GM11168 (cell line): ENCODE results near the gene NIP7.

Experiments
- in situ Hi-C: fragments of 300-500 bp; cut with MboI; formaldehyde crosslinking; loops from one replicate; pipeline ENCODE4 v1.12.0; 2022; ENCODE audit warnings: low sequenced_read_pairs; ENCODE audit not compliant: unreplicated experiment

The NIP7 gene

GRCh38 chr16:69339289-69340094, at the start of gene NIP7, which contains the start of gene COG8:
NIP7 (plus strand) TSS chr16:69339772; CDS start chr16:69339830, 58 bp downstream.
COG8 (minus strand) TSS chr16:69339564; CDS start chr16:69339552, 12 bp downstream.
- in situ Hi-C loops = no loop called here

GRCh38 chr16:69291657-69292056, 47.9 kb upstream of the NIP7 start:
- in situ Hi-C loops = loop anchor here (25.0 kb wide), 1 partner anchor 429 kb away; no protein-coding TSS in a partner anchor

- in situ Hi-C loops = loop anchor here (25.0 kb wide), 1 partner anchor 431 kb away; no protein-coding TSS in a partner anchor
Observed at GRCh38 chr16:69293401-69293800, 46.2 kb upstream of the NIP7 start.

- in situ Hi-C loops = loop anchor here (25.0 kb wide), 1 partner anchor 432 kb away; no protein-coding TSS in a partner anchor
Observed at GRCh38 chr16:69294051-69294450, 45.5 kb upstream of the NIP7 start.

GRCh38 chr16:69296771-69297170, 42.8 kb upstream of the NIP7 start:
- in situ Hi-C loops = loop anchor here (25.0 kb wide), 1 partner anchor 434 kb away; no protein-coding TSS in a partner anchor

- in situ Hi-C loops = loop anchor here (25.0 kb wide), 1 partner anchor 436 kb away; no protein-coding TSS in a partner anchor
Observed at GRCh38 chr16:69298261-69298660, 41.3 kb upstream of the NIP7 start.

- in situ Hi-C loops = no loop called here
Observed at GRCh38 chr16:69301187-69301586, 38.4 kb upstream of the NIP7 start.

GRCh38 chr16:69301861-69302260, 37.7 kb upstream of the NIP7 start:
- in situ Hi-C loops = no loop called here

- in situ Hi-C loops = no loop called here
Observed at GRCh38 chr16:69302301-69302700, 37.3 kb upstream of the NIP7 start.

GRCh38 chr16:69306031-69306430, 33.5 kb upstream of the NIP7 start:
- in situ Hi-C loops = no loop called here

GRCh38 chr16:69307091-69307490, 32.5 kb upstream of the NIP7 start:
- in situ Hi-C loops = no loop called here

- in situ Hi-C loops = no loop called here
Observed at GRCh38 chr16:69307856-69308255, 31.7 kb upstream of the NIP7 start.

- in situ Hi-C loops = no loop called here
Observed at GRCh38 chr16:69309316-69309715, 30.3 kb upstream of the NIP7 start.

- in situ Hi-C loops = no loop called here
Observed at GRCh38 chr16:69310653-69311532, 28.7 kb upstream of the NIP7 start, which contains the start of gene VPS4A. VPS4A (plus strand) TSS chr16:69311350; CDS start chr16:69311512, 162 bp downstream.

- in situ Hi-C loops = no loop called here
Observed at GRCh38 chr16:69311533-69312387, 27.8 kb upstream of the NIP7 start.

GRCh38 chr16:69313469-69313868, 26.1 kb upstream of the NIP7 start:
- in situ Hi-C loops = no loop called here

GRCh38 chr16:69314534-69314933, 25.0 kb upstream of the NIP7 start:
- in situ Hi-C loops = no loop called here

- in situ Hi-C loops = no loop called here
Observed at GRCh38 chr16:69315486-69316311, 23.9 kb upstream of the NIP7 start.

- in situ Hi-C loops = no loop called here
Observed at GRCh38 chr16:69316595-69317034, 23.0 kb upstream of the NIP7 start.
